ENCODE measurements around the gene IRF9.

The IRF9 gene

GRCh38 chr14:24122416-24122815 lies 38.6 kb upstream of the IRF9 start:
- Histone ChIP-seq H4K5ac (ENCODE audit: low read length) (no peak overlapping the region), H2BK5ac (ENCODE audit: low read length) (no peak overlapping the region), H3K23ac (ENCODE audit: low read length) (no peak overlapping the region), H2BK15ac (replicated peaks; ENCODE audit: low read depth) (no peak overlapping the region), H2BK120ac (ENCODE audit: low read depth, low read length) (no peak overlapping the region), H3K18ac (ENCODE audit: low read length) (no peak overlapping the region), H3K4ac (ENCODE audit: low read depth, low read length) (no peak overlapping the region), H2AK5ac (ENCODE audit: low read length) (no peak overlapping the region), H3K36me3 (ENCODE audit: control insufficient read depth, insufficient read depth, low read length) (peaks cover 1% of the 10 kb centered on the region), H3K56ac (ENCODE audit: low read length) (no peak overlapping the region), H3K9ac (ENCODE audit: low read length) (no peak overlapping the region), H3K27me3 (ENCODE audit: insufficient read depth, low read length, poor library complexity) (no peaks in the 10 kb centered on the region), H3K79me1 (ENCODE audit: low read length) (no peaks in the 10 kb centered on the region), H3K79me2 (ENCODE audit: control insufficient read depth, insufficient read depth, low read length) (no peaks in the 10 kb centered on the region), H3K4me1 (ENCODE audit: control insufficient read depth, low read depth, low read length) (no peaks in the 10 kb centered on the region), H4K8ac (ENCODE audit: low read depth, low read length) (no peak overlapping the region), H3K4me2 (ENCODE audit: low read length) (no peak overlapping the region), H3K27ac (ENCODE audit: low read depth, low read length) (no peak overlapping the region), H3K4me3 (ENCODE audit: low read length) (no peak overlapping the region)
- no peak for DNase-seq
- no CpG with 5 or more reads among the region's 4 CpGs for WGBS (ENCODE audit: extremely low coverage, insufficient coverage, low lambda C conversion rate)

GRCh38 chr14:24122898-24123297 lies 38.2 kb upstream of the IRF9 start:
- H4K5ac ChIP-seq (ENCODE audit: low read length) = no peak overlapping the region
- H2BK15ac ChIP-seq (replicated peaks; ENCODE audit: low read depth) = no peak overlapping the region
- H3K23ac ChIP-seq (ENCODE audit: low read length) = no peak overlapping the region
- no peak overlapping the region for H3K27ac ChIP-seq (ENCODE audit: low read depth, low read length)
- H2AK5ac ChIP-seq (ENCODE audit: low read length) = no peak overlapping the region
- WGBS (ENCODE audit: extremely low coverage, insufficient coverage, low lambda C conversion rate) = no CpG with 5 or more reads among the region's 8 CpGs
- H3K4ac ChIP-seq (ENCODE audit: low read depth, low read length) = no peak overlapping the region
- no peaks in the 10 kb centered on the region for H3K27me3 ChIP-seq (ENCODE audit: insufficient read depth, low read length, poor library complexity)
- no peak overlapping the region for H3K56ac ChIP-seq (ENCODE audit: low read length)
- no peaks in the 10 kb centered on the region for H3K79me2 ChIP-seq (ENCODE audit: control insufficient read depth, insufficient read depth, low read length)
- H3K4me1 ChIP-seq (ENCODE audit: control insufficient read depth, low read depth, low read length) = no peaks in the 10 kb centered on the region
- no peak overlapping the region for H2BK120ac ChIP-seq (ENCODE audit: low read depth, low read length)
- no peak overlapping the region for H4K8ac ChIP-seq (ENCODE audit: low read depth, low read length)
- H3K18ac ChIP-seq (ENCODE audit: low read length) = no peak overlapping the region
- H3K79me1 ChIP-seq (ENCODE audit: low read length) = no peaks in the 10 kb centered on the region
- no peak overlapping the region for H3K4me2 ChIP-seq (ENCODE audit: low read length)
- no peak overlapping the region for H2BK5ac ChIP-seq (ENCODE audit: low read length)
- no peak overlapping the region for H3K4me3 ChIP-seq (ENCODE audit: low read length)
- no peak for DNase-seq
- H3K36me3 ChIP-seq (ENCODE audit: control insufficient read depth, insufficient read depth, low read length) = peaks cover 1% of the 10 kb centered on the region
- H3K9ac ChIP-seq (ENCODE audit: low read length) = no peak overlapping the region

GRCh38 chr14:24123424-24124417 lies 37.3 kb upstream of the IRF9 start:
- H3K4me1 ChIP-seq (ENCODE audit: control insufficient read depth, low read depth, low read length) = no peaks in the 10 kb centered on the region
- no peak overlapping the region for H3K4ac ChIP-seq (ENCODE audit: low read depth, low read length)
- no peaks in the 10 kb centered on the region for H3K79me1 ChIP-seq (ENCODE audit: low read length)
- H3K18ac ChIP-seq (ENCODE audit: low read length) = no peak overlapping the region
- no peak overlapping the region for H4K8ac ChIP-seq (ENCODE audit: low read depth, low read length)
- H3K27me3 ChIP-seq (ENCODE audit: insufficient read depth, low read length, poor library complexity) = no peaks in the 10 kb centered on the region
- DNase-seq = no peak
- H2BK5ac ChIP-seq (ENCODE audit: low read length) = no peak overlapping the region
- H3K23ac ChIP-seq (ENCODE audit: low read length) = no peak overlapping the region
- no CpG with 5 or more reads among the region's 9 CpGs for WGBS (ENCODE audit: extremely low coverage, insufficient coverage, low lambda C conversion rate)
- H2AK5ac ChIP-seq (ENCODE audit: low read length) = no peak overlapping the region
- H3K79me2 ChIP-seq (ENCODE audit: control insufficient read depth, insufficient read depth, low read length) = no peaks in the 10 kb centered on the region
- no peak overlapping the region for H3K4me3 ChIP-seq (ENCODE audit: low read length)
- peaks cover 1% of the 10 kb centered on the region for H3K36me3 ChIP-seq (ENCODE audit: control insufficient read depth, insufficient read depth, low read length)
- H3K9ac ChIP-seq (ENCODE audit: low read length) = no peak overlapping the region
- no peak overlapping the region for H2BK15ac ChIP-seq (replicated peaks; ENCODE audit: low read depth)
- H3K4me2 ChIP-seq (ENCODE audit: low read length) = no peak overlapping the region
- H3K27ac ChIP-seq (ENCODE audit: low read depth, low read length) = no peak overlapping the region
- H2BK120ac ChIP-seq (ENCODE audit: low read depth, low read length) = no peak overlapping the region
- H3K56ac ChIP-seq (ENCODE audit: low read length) = no peak overlapping the region
- no peak overlapping the region for H4K5ac ChIP-seq (ENCODE audit: low read length)

- Histone ChIP-seq H2AK5ac (ENCODE audit: low read length) (no peak overlapping the region), H3K18ac (ENCODE audit: low read length) (no peak overlapping the region), H3K23ac (ENCODE audit: low read length) (no peak overlapping the region), H4K8ac (ENCODE audit: low read depth, low read length) (no peak overlapping the region), H3K4me2 (ENCODE audit: low read length) (no peak overlapping the region), H4K5ac (ENCODE audit: low read length) (no peak overlapping the region), H3K4me3 (ENCODE audit: low read length) (no peak overlapping the region), H3K79me1 (ENCODE audit: low read length) (no peaks in the 10 kb centered on the region), H2BK120ac (ENCODE audit: low read depth, low read length) (no peak overlapping the region), H2BK5ac (ENCODE audit: low read length) (no peak overlapping the region), H3K4ac (ENCODE audit: low read depth, low read length) (no peak overlapping the region), H3K9ac (ENCODE audit: low read length) (no peak overlapping the region), H3K56ac (ENCODE audit: low read length) (no peak overlapping the region), H3K4me1 (ENCODE audit: control insufficient read depth, low read depth, low read length) (no peaks in the 10 kb centered on the region), H3K27me3 (ENCODE audit: insufficient read depth, low read length, poor library complexity) (no peaks in the 10 kb centered on the region), H3K36me3 (ENCODE audit: control insufficient read depth, insufficient read depth, low read length) (peaks cover 1% of the 10 kb centered on the region), H3K79me2 (ENCODE audit: control insufficient read depth, insufficient read depth, low read length) (no peaks in the 10 kb centered on the region), H3K27ac (ENCODE audit: low read depth, low read length) (no peak overlapping the region), H2BK15ac (replicated peaks; ENCODE audit: low read depth) (no peak overlapping the region)
- no peak for DNase-seq
Observed at GRCh38 chr14:24126939-24127338, 34.1 kb upstream of the IRF9 start.

GRCh38 chr14:24127673-24128072 lies 33.4 kb upstream of the IRF9 start:
- no peak overlapping the region for H2BK5ac ChIP-seq (ENCODE audit: low read length)
- no peak overlapping the region for H3K9ac ChIP-seq (ENCODE audit: low read length)
- no peaks in the 10 kb centered on the region for H3K27me3 ChIP-seq (ENCODE audit: insufficient read depth, low read length, poor library complexity)
- no peak overlapping the region for H3K27ac ChIP-seq (ENCODE audit: low read depth, low read length)
- no peak overlapping the region for H2AK5ac ChIP-seq (ENCODE audit: low read length)
- DNase-seq = no peak
- H3K4me2 ChIP-seq (ENCODE audit: low read length) = no peak overlapping the region
- H3K79me2 ChIP-seq (ENCODE audit: control insufficient read depth, insufficient read depth, low read length) = no peaks in the 10 kb centered on the region
- no peaks in the 10 kb centered on the region for H3K36me3 ChIP-seq (ENCODE audit: control insufficient read depth, insufficient read depth, low read length)
- WGBS (ENCODE audit: extremely low coverage, insufficient coverage, low lambda C conversion rate) = no CpG with 5 or more reads among the region's 2 CpGs
- H2BK15ac ChIP-seq (replicated peaks; ENCODE audit: low read depth) = no peak overlapping the region
- no peak overlapping the region for H4K5ac ChIP-seq (ENCODE audit: low read length)
- H3K18ac ChIP-seq (ENCODE audit: low read length) = no peak overlapping the region
- no peak overlapping the region for H3K4ac ChIP-seq (ENCODE audit: low read depth, low read length)
- no peak overlapping the region for H3K56ac ChIP-seq (ENCODE audit: low read length)
- no peaks in the 10 kb centered on the region for H3K79me1 ChIP-seq (ENCODE audit: low read length)
- no peaks in the 10 kb centered on the region for H3K4me1 ChIP-seq (ENCODE audit: control insufficient read depth, low read depth, low read length)
- H2BK120ac ChIP-seq (ENCODE audit: low read depth, low read length) = no peak overlapping the region
- no peak overlapping the region for H3K4me3 ChIP-seq (ENCODE audit: low read length)
- H3K23ac ChIP-seq (ENCODE audit: low read length) = no peak overlapping the region
- H4K8ac ChIP-seq (ENCODE audit: low read depth, low read length) = no peak overlapping the region
